IPS DF 4.7 (cell line): ENCODE results near the gene PHF13.
"Not testable (repeated sequence)": the region's sequence is repeated elsewhere in the genome, so short reads cannot be mapped to it uniquely, and the experiment has no call there.

Experiments
- DNase-seq: peaks from one replicate; pipeline ENCODE4 v3.0.0-alpha.2; 2013; ENCODE audit warnings: low spot score; ENCODE audit errors: extremely low read depth

Gene PHF13

GRCh38 chr1:6628971-6629479, 15.5 kb downstream of the PHF13 start:
- DNase-seq: no peak

- DNase-seq: no peak
Measured at GRCh38 chr1:6630027-6630426, 16.5 kb downstream of the PHF13 start.

GRCh38 chr1:6631058-6631457, 17.5 kb downstream of the PHF13 start:
- DNase-seq: no peak

- DNase-seq: no peak
Measured at GRCh38 chr1:6632588-6633514, 19.3 kb downstream of the PHF13 start.

- DNase-seq: no peak
Measured at GRCh38 chr1:6634371-6635052, 21.0 kb downstream of the PHF13 start.

- no peak for DNase-seq
Measured at GRCh38 chr1:6635161-6635909, 21.8 kb downstream of the PHF13 start.

- DNase-seq: no peak
Measured at GRCh38 chr1:6635910-6636760, 22.6 kb downstream of the PHF13 start.

GRCh38 chr1:6636778-6637177, 23.2 kb downstream of the PHF13 start:
- DNase-seq: not testable (repeated sequence)

GRCh38 chr1:6637770-6638169, 24.2 kb downstream of the PHF13 start:
- DNase-seq: no peak

GRCh38 chr1:6638226-6638625, 24.7 kb downstream of the PHF13 start:
- DNase-seq: no peak

GRCh38 chr1:6640867-6641266, 27.3 kb downstream of the PHF13 start:
- not testable (repeated sequence) for DNase-seq

GRCh38 chr1:6645018-6645417, 31.5 kb downstream of the PHF13 start:
- no peak for DNase-seq

- no peak for DNase-seq
Measured at GRCh38 chr1:6646499-6647148, 33.1 kb downstream of the PHF13 start.

GRCh38 chr1:6648556-6648955, 35.0 kb downstream of the PHF13 start:
- no peak for DNase-seq

GRCh38 chr1:6651909-6652308, 38.4 kb downstream of the PHF13 start:
- no peak for DNase-seq

GRCh38 chr1:6652986-6653385, 39.5 kb downstream of the PHF13 start:
- no peak for DNase-seq

- DNase-seq: no peak
Measured at GRCh38 chr1:6653436-6654290, 40.1 kb downstream of the PHF13 start.

GRCh38 chr1:6657138-6657537, 43.6 kb downstream of the PHF13 start:
- no peak for DNase-seq

- DNase-seq: no peak
Measured at GRCh38 chr1:6658359-6659060, 45.0 kb downstream of the PHF13 start.
